ENCODE data around the gene ANO7.

ANO7 gene

DNA sequence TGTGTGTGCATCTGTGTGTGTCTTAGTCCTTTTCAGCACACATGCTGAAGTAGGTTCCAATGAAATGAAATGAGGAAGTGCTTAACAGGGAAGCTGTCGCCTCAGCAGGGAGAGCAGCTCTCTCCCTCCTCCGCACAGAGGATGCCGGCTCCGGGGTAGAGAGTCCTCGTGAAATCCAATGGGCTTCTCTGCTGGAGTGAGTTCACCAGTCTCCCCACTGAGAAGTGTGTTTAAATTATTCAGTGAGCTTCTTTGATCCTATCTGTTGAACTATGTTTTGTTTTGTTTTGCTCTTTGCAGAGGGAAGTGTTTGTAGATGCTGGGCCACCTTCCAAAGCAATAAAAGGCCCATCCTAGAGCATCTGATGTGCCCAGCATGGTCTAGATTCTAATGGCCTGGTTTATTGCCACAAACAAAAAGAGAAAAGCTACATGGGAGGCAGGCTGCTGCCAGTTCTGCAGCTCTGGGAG is 31.5 kb upstream of the ANO7 start:
- DNase-seq (ENCODE audit: low read depth) = no peak
- no peak overlapping the region for H3K4me3 ChIP-seq (ENCODE audit: control insufficient read depth, low read depth, low read length)
- TF ChIP-seq, protein P1, sequence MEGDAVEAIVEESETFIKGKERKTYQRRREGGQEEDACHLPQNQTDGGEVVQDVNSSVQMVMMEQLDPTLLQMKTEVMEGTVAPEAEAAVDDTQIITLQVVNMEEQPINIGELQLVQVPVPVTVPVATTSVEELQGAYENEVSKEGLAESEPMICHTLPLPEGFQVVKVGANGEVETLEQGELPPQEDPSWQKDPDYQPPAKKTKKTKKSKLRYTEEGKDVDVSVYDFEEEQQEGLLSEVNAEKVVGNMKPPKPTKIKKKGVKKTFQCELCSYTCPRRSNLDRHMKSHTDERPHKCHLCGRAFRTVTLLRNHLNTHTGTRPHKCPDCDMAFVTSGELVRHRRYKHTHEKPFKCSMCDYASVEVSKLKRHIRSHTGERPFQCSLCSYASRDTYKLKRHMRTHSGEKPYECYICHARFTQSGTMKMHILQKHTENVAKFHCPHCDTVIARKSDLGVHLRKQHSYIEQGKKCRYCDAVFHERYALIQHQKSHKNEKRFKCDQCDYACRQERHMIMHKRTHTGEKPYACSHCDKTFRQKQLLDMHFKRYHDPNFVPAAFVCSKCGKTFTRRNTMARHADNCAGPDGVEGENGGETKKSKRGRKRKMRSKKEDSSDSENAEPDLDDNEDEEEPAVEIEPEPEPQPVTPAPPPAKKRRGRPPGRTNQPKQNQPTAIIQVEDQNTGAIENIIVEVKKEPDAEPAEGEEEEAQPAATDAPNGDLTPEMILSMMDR (IDR thresholded peaks at IDR 0.05; ENCODE audit: control insufficient read depth, insufficient read depth, low read depth, low read length, missing control alignments) = no peak

DNA sequence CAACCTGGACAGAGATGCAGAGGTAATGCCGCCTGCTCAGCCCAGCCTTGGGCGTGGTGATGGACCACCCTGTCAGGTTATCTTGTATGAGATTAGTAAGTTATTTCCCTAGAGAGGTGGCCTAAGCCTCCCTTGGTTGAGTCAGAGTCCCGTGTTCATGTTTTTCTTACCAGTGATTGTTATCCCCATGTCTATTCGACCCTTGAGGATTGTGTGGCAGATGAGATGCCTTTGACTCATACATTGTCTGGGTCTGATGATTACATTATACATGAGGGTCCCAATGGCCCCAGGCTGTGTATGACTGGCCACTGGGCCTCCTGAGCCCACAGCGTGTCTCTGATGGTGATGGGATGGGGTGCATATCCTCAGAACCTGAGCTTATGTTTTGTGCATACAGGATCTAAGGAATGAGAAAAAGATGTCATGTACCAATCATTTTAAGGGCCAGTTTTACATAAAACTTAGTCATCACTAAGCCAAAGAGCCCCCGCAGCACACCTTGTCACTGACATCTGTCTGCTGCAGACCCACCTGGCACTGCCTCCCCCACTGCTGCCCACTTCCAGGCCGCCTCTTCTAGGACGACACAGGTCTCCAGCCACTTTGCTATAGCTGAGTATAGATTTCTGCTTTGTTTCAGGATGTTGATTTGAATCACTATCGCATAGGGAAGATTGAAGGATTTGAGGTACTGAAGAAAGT is 30.5 kb upstream of the ANO7 start:
- DNase-seq (ENCODE audit: low read depth) = no peak
- TF ChIP-seq, protein P1 (IDR thresholded peaks at IDR 0.05; ENCODE audit: control insufficient read depth, insufficient read depth, low read depth, low read length, missing control alignments) = no peak
- no peak overlapping the region for H3K4me3 ChIP-seq (ENCODE audit: control insufficient read depth, low read depth, low read length)

DNA sequence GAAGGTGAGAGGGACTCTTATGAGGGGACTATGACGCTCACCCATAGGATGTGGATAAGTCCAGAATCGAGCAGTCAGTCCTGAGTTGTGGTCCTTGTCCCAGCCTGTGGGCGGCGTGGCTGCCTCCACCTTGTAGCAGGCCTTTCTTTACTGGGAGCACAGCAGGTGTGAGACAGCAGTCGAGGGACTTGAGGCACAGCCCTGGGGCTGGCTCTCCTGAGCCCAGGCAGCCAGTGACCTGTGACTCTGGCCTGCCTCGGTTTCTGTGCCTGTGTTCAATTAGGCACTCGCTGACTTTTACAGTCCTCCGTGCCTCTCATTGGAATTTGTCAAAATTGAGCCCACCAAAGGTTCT is 30.0 kb upstream of the ANO7 start:
- TF ChIP-seq, protein P1 (IDR thresholded peaks at IDR 0.05; ENCODE audit: control insufficient read depth, insufficient read depth, low read depth, low read length, missing control alignments) = no peak
- no peak for DNase-seq (ENCODE audit: low read depth)
- H3K4me3 ChIP-seq (ENCODE audit: control insufficient read depth, low read depth, low read length) = no peak overlapping the region

DNA sequence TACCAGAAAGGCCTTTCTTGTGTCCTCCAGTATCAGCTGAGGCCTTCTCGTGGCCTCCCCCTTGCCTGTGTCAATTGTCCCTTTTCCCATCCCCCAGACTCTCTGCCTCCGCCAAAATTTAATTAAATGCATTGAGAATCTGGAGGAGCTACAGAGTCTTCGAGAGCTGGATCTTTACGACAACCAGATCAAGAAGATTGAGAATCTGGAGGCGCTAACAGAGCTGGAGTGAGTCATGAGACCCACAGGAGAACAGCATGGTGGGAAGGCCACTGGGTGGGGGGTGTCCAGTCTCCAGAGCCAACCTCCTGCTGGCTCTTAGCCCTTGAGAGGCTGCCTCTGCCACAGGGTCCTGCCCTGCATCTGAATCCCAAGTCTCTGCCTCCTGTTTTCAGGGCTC is 29.4 kb upstream of the ANO7 start:
- DNase-seq (ENCODE audit: low read depth) = no peak
- TF ChIP-seq, protein P1 (IDR thresholded peaks at IDR 0.05; ENCODE audit: control insufficient read depth, insufficient read depth, low read depth, low read length, missing control alignments) = no peak
- no peak overlapping the region for H3K4me3 ChIP-seq (ENCODE audit: control insufficient read depth, low read depth, low read length)

DNA sequence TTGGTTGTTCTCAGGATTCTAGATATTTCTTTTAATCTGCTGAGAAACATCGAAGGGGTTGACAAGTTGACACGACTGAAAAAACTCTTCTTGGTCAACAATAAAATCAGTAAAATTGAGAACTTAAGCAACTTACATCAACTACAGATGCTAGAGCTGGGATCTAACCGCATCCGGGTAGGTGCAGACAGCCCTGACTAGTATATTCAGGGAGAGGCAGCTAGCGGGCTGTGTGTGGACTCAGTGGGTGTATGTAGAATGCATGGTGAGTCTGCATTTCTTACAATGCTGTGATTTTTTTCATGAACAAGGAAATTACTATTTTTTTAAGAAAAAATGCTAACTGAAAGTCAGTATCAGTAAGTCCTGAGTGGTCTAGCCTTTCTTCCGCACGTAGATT is 28.2 kb upstream of the ANO7 start:
- DNase-seq (ENCODE audit: low read depth) = no peak
- no peak overlapping the region for H3K4me3 ChIP-seq (ENCODE audit: control insufficient read depth, low read depth, low read length)
- TF ChIP-seq, protein P1 (IDR thresholded peaks at IDR 0.05; ENCODE audit: control insufficient read depth, insufficient read depth, low read depth, low read length, missing control alignments) = no peak

DNA sequence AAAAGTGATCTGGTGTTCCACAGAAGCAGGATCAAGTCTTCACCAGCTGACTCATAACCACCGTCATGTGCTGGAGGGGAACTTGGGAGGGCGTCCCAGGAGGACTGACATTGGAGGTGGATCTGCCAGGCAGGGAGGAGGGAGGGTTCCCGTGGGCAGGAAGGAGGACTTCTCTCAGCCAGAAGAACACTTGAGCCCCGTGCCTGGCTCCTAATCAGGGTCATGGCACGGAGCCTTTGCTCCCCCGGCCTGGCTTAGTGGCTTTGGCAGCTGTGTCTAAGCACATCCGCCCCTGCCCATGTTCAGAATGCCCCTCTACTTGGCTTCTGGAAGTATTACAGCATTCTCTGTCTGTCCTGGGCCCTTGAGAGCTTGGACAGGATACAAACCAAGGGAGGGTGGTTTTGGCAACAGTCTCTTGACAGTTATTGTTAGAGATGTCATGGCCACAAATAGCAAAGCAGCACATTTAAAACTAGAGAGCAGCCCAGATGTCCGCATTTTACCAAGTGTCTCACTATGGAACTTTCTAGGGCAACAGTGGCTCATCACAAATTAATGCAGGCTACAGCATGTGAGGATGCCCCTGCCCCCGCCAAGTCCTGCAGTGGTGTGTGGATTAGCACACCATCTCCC is 26.7 kb upstream of the ANO7 start:
- DNase-seq (ENCODE audit: low read depth) = peak; percentile 59

More for the DNA sequence above, 26.7 kb upstream of the ANO7 start:
- TF ChIP-seq, protein P1 (IDR thresholded peaks at IDR 0.05; ENCODE audit: control insufficient read depth, insufficient read depth, low read depth, low read length, missing control alignments) = no peak
- no peak overlapping the region for H3K4me3 ChIP-seq (ENCODE audit: control insufficient read depth, low read depth, low read length)
